Measurements from ENCODE around the gene SERPINB4. TPM values are rescaled to one million over a fixed set of nuclear protein-coding genes. Genes with fewer than 3 reads are reported as not detected.

Gene SERPINB4
- total and polyA plus RNA-seq, 2 of the 13 experiments (the other 11 are each of a cell fraction or from before 2014, with no cell fraction given): not detected

GRCh38 chr18:63689064-63689463 is 45.0 kb upstream of the SERPINB4 start (continued):
- TF ChIP-seq ZNF407 (CRISPR knock-in tag; IDR thresholded peaks at IDR 0.05; ENCODE audit: not compliant biosample characterization): no peak
- TF ChIP-seq ZNF260 (CRISPR knock-in tag; IDR thresholded peaks at IDR 0.05; ENCODE audit: borderline replicate concordance, low read depth): no peak
- no peak for TF ChIP-seq CTCF (CRISPR knock-in tag; IDR thresholded peaks at IDR 0.05)
- TF ChIP-seq MIXL1 (CRISPR knock-in tag; IDR thresholded peaks at IDR 0.05): no peak
- TF ChIP-seq ZNF547 (CRISPR knock-in tag; IDR thresholded peaks at IDR 0.05): no peak
- TF ChIP-seq TAF15 (IDR thresholded peaks at IDR 0.05; ENCODE audit: low read depth, low read length, poor library complexity, severe bottlenecking): no peak
- no peak for TF ChIP-seq CC2D1A (CRISPR knock-in tag; IDR thresholded peaks at IDR 0.05)

Data from HepG2 (cell line).